Activated CD8-positive, alpha-beta memory T cell treated with anti-CD3 and anti-CD28 coated beads, Interleukin-2, amount 50 U/mL, for 24 hours (primary cell): ENCODE data around the gene UMODL1.

Experiments
- DNase-seq: peaks from one replicate; pipeline ENCODE4 v3.0.0-alpha.2; 2020; ENCODE audit errors: extremely low read depth

UMODL1 gene

DNA sequence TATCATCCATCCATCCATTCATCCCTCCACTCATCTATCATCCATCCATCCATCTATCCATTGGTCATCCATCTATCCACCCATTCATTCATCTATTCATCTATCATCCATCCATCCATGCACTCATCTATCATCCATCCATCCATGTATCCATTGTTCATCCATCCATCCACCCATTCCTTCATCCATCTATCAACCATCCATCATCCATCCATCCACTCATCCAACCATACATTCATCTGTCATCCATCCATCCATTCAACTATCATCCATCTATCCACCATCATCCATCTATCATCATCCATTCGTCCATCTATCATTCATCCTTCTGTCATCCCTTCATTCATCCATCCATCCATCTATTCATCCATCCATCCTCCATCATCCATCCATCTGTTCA is 61.1 kb downstream of the UMODL1 start:
- no peak for DNase-seq

DNA sequence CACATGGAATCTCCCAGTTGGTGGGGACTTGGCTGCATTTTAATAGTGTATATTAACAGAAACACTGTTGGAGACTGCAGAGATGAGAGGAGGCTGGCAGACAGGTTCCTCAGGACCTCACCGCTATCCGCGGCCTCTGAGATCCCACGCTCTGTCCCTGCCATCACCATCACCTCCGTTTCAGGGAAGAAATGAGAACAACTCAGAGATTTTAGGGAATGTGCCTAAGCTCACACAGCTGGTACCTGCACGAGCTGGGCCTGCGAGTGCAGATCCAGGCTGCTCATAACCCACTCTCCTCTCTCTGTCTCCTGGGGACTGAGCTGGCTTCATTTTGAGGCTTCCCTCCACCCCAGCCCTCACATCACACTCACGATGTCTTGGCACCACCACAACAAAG is 62.0 kb downstream of the UMODL1 start:
- no peak for DNase-seq

DNA sequence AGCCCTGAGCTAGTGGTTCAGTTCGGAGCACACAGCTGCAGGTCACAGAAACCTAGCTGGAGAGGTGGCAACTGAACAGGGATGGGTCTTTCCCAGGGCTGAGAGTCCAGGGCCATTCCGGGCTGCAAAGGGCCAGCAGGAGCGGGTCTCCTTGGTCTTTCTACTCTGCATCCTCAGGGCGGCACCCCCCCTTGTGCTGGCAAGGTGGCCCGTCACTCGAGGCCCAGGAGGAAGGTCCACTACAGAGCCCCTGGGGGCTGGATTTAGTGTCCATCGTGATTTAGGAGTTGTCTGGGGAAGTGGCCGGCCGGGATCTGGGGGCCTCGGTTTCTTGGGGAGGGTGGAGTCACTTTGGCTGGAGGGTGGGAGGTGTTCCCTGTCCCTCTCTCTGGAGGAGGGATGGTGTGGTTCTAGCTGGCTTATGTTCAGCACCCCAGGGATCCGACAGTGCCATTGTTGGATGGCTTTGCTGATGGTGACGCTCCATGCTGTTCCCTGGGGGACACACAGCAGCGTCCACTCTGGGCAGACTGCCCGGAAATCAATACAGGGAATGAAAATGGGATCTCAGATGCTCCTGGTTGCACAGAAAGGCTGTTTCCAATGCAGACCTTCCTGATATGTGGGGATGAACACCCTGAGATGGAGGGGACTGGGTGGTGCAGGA is 64.4 kb downstream of the UMODL1 start:
- no peak for DNase-seq

DNA sequence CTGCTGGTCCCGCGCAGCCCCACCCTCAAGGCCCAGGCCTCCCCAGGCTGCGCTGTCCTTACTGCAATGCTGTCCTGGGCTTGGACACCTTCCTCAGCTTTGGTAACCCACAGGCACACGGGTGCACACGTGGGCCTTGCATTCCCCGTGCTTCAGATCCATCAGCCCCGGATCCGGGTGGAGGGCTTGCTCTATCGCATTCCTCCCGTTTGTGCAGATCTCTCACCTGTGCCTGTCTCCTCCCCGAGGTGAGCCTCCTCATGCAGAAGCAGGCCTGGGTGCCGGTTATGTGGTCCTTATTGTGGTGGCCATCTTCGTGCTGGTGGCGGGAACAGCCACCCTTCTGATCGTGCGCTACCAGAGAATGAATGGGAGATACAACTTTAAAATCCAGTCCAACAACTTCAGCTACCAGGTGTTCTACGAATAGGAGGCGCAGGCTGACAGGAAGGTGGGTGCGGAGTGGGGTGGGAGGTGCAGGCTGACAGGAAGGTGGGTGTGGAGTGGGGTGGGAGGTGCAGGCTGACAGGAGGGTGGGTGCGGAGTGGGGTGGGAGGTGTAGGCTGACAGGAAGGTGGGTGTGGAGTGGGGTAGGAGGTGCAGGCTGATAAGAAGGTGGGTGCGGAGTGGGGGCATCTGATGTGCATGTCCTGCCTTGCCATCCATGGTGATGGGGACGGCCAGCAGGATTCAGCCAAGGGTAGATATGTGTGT is 66.2 kb downstream of the UMODL1 start:
- DNase-seq: no peak

DNA sequence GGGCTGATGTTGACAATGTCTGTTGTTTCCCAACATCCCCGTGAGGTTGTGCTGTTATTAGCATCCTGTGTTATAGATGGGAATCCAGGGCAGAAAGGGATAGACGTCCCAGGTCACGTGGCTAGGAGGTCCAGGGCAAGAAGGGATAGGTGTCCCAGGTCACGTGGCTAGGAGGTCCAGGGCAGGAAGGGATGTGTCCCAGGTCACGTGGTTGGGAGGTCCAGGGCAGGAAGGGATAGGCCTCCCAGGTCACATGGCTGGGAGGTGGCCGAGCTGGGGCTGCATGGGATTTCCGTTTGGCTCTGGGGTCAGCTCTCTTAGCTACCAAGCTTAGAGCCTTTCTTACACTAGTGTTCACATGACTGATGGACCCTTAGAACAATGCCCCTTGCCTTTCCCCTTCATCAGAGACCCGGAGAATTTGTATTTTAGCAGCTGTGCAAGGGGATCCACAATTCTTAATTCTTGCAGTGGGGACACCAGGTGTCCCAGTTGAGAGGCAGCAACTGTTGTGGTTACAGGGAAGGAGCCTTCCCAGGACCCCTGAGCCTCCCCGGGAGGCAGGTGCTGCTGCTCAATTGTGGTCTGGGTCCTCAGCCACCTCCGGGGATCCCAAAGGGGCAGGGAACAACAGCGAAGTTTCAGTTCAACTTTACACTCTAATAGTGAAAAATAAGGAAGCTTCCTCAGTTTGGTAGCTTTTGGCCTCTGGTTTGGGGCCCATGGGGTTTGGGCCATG is 69.2 kb downstream of the UMODL1 start:
- no peak for DNase-seq

DNA sequence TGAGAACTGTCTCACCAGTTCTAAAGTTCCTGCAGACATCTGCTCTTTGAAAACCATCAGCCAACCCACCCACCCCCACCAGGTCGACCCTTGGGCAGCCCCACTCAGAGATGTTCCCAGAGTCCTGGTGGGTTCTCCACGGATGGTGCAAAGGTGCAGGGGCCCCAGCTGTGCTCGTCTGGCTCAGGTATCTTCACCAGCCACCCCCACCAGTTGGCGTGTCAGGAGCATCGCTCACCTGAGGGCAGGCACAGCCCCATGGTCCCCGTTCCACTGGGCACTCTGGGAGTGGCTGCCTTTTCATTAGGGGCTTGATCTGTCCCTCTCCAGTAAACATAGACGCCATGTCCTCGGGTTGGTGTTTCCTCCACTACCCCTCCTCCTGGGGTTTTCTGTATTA is 70.5 kb downstream of the UMODL1 start:
- no peak for DNase-seq

DNA sequence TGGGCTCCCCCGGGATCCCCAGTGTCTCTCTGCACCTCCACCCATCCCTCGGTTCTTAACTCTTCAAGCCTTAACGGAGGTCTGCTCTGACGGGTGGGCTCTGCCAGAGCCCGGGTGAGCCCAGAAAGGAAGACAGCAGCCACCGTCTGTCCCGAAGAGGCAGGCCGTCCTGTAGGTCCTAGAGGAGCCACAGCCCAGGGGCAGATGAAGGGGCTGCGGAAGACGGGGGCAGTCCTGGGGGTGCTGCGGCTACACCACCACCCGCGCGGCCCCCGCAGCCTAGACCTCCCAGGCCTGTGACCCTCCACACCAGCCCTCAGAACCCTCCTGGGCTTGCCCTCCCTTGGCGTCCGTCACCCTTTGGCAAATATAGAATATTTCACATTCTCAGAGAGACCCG is 71.0 kb downstream of the UMODL1 start:
- DNase-seq: no peak

DNA sequence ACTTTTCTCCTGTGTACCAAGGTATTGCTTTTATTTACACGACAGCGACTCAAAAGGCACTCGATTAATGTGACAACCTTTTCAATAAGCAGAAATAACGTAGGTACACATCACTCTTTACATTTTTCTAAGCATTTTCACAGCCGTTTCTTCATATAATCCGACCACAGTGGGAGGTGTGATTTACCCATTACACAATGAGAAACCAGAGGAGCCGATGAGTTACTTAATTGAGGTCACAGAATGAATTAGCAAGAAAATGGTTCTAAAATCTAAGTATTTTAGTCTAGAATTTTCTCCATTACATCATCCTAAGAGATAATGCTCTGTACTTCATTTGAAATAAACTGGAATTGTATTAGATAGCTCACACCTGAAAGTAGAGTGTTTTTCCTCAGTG is 71.5 kb downstream of the UMODL1 start:
- no peak for DNase-seq

DNA sequence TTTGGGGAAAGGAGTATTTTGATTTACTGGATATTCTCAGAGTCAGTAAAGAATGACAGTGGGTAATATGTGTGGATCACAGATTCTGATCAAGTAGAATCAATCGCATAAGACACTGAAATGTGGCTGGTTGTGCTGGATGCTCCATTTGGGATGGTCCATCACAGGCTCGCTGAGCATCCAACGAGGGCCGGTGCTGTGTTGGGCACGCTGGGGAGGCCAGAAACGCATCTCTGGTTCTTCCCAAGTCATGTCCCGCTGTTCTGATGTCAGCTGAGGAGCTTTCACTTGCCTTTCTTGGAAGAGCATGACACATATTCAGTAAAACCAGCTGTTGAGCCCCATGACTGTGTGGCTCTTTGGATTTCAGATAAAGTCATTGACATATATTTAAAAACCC is 72.0 kb downstream of the UMODL1 start:
- no peak for DNase-seq

DNA sequence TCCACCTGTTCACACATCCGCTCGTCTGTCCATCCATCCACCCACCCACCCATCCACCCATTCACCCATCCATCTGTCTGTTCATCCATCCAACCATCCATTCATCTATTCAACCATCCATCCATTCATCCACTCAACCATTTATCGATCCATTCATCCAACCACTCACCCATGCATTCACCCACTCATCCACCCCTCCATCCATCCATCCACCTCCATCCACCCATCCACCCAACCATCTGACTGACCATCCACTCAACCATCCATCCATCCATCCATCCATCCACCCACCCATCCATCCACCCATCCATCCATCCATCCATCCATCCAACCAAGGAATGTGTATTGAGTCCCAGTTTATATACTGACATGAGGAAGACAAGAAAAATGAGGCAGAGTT is 73.1 kb downstream of the UMODL1 start:
- DNase-seq: no peak

DNA sequence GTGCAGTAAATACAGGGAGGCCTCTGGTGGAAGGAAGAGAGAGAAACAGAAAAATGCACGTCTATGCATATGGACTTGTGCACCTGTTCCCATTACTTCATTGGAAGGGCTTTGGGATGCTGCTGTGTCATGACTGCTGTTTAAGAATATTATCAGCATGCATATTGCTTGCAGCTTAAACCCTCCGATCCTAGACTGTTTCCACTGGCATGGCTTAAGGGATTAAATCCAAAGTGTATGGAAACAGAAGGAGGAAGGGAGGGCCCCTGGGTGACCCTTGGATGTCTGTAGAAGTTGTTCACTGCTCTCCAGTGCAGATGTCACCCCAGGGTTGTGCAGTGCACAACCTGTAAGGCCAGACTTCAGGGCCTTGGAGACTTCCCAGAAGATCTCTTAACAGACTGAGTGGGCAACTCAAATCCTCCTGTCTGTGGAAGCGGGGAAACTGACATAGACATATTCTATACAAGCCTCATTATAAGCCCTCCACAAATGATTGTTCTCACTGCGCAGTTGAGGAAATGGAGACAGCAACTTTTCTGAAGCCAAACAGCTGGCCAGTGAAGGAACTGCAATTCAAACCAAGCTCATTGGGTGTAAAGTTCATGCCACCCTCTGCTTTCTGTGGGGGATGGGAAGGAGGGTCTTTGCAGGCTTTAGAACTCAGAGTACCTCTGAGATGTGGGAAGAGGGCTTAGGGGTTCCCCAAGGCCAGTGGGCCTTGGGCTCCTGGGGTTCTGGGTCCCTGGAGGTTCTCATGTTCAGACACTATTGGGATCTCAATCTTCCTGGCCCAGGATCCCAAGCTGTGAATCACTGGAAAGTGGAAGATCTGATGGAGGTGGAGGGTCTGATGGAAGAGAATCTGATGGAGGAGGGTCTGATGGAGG is 73.8 kb downstream of the UMODL1 start:
- DNase-seq: no peak

DNA sequence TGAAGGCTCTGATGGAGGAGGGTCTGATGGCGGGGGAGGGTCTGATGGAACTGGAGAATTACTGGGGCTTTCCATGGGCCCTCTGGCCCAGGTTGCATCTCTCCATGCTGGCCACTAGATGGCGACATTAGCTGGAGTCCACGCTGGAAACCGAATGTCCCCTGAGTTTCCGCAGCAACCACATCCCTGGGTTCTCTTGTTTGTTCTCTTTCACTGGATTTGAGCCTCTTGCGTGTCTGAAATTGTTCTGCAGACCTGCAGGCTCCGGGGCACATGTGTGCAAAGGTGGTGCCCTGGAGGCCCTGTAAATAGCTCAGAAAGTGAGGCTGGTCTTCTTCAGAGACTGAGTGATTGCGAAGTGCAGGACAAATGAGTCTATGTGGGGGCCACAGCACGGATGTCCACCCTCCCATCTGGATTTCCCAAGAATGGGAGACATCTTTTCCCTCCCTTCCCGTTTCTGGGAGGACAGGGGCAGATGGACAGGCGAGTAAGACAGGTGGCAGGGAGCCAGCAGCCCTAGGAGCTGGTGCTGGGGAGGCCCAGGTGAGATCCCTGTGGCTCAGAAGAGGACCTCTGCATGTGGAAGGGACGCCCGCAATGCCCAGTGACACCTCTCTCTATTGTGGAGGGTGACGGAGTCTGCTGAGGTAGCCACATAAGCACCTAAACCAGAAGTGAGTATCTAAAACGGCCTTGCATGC is 74.6 kb downstream of the UMODL1 start:
- DNase-seq: peak; percentile 20

DNA sequence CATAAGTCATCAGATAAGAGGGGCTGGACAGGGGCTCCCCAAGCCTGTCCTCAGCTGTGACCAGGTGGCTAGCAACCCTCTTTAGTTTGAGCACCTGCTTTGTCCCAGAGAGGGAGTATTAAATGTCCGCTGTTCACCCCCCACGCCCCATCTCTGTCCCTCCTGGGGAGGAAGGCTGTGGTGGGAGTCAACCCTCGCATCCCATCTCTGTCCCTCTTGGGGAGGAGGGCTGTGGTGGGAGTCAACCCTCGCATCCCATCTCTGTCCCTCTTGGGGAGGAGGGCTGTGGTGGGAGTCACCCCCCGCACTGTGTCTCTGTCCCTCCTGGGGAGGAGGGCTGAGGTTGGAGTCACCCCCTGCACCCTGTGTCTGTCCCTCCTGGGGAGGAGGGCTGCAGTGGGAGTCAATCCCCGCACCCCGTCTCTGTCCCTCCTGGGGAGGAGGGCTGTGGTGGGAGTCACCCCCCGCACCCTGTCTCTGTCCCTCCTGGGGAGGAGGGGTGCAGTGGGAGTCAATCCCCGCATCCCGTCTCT is 75.2 kb downstream of the UMODL1 start:
- no peak for DNase-seq

DNA sequence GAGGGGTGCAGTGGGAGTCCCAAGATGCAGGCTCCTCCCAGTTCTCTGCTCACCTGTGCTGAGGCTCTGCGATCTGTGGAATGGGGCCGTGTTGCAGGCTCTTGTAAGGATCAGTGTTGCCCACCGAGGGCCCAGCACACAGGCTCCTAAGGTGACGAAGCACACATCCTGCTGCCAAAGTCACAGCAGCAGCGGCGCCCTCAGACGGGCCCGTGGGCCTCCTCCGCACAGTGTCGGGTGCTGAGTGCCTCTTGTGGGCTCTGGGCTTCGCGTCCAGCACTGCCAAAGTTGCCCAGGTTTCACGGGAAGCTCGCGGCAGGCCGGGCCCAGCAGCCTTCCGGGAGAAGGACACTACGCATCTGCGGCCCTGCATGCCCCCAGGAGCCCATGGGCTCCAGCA is 75.7 kb downstream of the UMODL1 start:
- no peak for DNase-seq

DNA sequence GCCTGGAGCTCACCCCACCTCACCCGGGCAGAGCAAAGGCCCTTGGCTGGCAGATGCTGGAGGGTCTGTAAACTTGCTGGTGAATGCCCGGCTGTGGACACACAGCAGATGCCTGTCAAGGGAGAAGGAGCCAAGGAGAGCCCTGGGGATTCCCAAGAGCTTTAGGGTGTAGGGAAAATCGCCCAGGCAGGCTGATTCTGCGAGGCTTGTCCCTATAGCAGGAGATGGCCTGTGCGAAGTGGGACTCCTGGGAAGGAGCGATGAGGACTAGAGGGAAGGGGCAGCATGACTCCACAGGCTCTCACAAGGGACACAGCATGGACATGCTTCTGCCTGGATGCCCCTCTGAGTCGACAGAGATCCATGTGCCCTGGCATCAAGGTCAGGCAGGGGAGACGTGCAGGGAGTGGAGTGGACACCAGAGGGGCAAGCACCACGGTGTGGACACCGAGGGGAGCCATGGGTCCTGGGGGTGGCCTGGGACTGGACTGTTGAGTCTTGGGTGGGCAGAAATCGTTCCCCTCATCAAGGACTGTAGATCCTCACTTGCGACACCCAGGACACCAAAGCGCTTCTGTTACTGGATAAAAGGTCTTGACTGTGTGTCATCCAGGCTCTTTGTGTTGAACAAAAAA is 76.4 kb downstream of the UMODL1 start:
- DNase-seq: no peak

DNA sequence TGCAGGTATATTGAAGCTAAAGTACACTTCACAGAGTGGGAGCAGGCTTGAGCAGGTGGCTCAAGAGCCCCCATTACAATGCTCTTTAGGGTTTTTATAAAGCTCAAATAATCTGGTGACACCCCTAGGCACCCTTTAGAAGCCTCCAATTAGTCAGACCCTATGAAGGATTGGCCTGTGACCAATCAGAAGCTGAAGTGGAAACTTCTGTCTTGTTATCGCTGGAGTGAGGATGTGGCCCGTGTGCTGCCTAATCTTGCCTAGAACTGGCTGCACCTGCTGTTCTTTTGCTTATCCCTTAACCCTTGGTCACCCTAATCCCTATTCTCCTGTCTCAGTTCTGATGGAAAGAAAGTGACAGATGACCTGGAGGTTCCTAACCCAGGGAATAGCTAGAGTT is 77.0 kb downstream of the UMODL1 start:
- DNase-seq: no peak

DNA sequence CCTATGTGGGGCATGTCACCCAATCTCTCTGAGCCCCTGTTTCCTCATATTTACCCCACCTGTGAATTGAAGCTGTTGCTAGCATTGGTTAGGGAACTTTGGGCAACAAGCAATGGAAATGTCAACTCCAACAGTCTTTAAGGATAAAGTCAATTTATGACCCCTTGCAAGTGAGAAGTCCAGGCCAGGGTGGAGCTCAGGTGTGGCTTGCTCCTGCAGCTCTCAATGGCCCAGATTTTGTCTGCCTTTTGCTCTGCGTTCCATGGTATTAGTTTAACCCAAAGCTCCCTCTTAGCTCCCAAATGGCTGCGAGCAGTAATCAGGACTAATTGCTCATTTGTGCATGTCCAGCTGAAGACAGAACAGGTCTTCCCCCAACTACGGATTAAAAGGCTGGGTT is 77.5 kb downstream of the UMODL1 start:
- no peak for DNase-seq

DNA sequence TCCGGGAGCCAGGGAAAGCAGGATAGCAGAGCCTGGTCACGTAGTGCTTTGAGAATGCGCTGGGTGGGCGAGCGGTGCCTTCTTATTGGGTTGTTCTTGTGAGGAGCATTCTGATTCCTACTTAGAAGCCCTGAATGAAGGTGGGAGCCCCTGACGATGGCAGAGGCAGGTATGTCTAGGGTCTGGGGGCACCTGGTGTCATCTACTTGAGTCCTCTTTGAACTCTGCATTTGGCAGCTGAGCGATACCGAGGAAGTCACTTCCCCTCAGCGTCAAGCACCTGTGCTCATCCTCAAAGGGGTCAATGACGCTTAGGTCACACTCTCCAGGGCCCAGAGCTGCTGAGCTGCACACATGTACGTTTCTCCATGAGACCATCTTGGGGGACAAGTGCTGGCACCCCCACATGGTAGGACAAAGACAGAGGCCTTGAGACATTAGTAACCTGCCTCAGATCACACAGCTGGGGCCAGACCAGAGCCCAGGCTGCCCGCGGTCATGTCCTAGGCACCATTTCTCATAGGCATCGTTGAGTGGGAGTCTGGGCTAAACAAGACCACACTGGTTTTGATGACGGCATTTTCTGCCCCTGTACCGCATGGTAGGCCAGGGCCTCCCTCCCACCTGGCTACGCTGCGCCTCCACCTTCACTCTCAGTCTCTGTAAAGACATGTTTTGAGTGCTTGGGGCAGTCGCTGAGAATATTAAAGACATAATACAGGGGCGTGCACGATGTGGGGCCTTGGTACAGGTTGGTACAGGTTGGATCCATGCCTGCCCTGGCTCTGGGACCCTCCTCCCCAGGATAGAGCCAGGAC is 78.7 kb downstream of the UMODL1 start:
- no peak for DNase-seq

DNA sequence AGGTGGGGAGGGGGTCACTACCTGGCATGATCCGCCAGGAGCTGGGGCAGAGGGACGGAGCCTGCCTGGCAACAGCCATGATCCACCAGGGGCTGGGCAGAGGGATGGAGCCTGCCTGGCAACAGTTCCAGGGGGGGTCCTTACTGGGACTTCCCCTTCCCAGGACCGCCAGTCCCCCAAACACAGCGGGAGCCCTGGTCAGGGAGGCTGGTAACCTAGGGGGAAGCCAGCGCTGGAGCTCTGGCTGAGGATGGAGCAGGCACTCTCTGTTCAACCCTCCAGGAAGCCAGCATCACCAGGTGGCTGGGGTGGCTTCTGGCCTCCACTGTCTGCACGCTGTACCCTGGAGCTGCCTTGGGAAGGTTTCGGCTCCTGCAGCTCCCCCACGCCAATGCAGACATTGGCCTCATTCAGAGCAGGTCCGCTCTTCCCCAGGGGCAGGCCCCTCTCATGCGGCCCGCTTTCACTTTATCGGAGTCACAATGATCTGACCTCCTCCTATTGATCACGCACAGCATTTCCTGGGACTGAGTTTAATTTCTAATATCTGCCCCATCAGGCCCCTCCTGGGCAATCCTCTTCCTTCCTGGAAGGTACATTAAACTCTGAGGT is 79.5 kb downstream of the UMODL1 start:
- DNase-seq: no peak
